ENCODE measurements around the gene SLC2A11.

- TF ChIP-seq CTCF (conservative IDR thresholded peaks at IDR 0.05; ENCODE audit: low read depth, low read length), result no peak
- no peak for TF ChIP-seq EZH2 (IDR thresholded peaks at IDR 0.05; ENCODE audit: borderline replicate concordance, low read depth, low read length, poor library complexity, severe bottlenecking)
Measured at GRCh38 chr22:23893121-23893944, 35.7 kb downstream of the SLC2A11 start.
